ENCODE measurements around the gene NUDCD3.

- no peak for TF ChIP-seq POLR2A (IDR thresholded peaks at IDR 0.05)
- TF ChIP-seq CTCF (IDR thresholded peaks at IDR 0.05) = no peak
Observed at GRCh38 chr7:44395067-44395466, 95.4 kb downstream of the NUDCD3 start.

Measured in uterus (tissue), 2 donors.